Measurements from ENCODE around the gene SLAMF8.

SLAMF8 gene

GRCh38 chr1:159869173-159869572, 42.5 kb downstream of the SLAMF8 start:
- no peak overlapping the region for H3K27ac ChIP-seq
- no peaks in the 10 kb centered on the region for H3K36me3 ChIP-seq
- H3K4me3 ChIP-seq (ENCODE audit: low read depth, low read length): no peak overlapping the region
- DNase-seq: no peak
- TF ChIP-seq CTCF (IDR thresholded peaks at IDR 0.05; ENCODE audit: low read depth, low read length): no peak
- peaks cover 96% of the 10 kb centered on the region for H3K27me3 ChIP-seq (ENCODE audit: insufficient read depth, low read depth, severe bottlenecking)
- H3K9me3 ChIP-seq (ENCODE audit: severe bottlenecking): peaks cover 10% of the 10 kb centered on the region

GRCh38 chr1:159869607-159870006, 42.9 kb downstream of the SLAMF8 start:
- H3K27ac ChIP-seq: no peak overlapping the region
- DNase-seq: no peak
- no peak for TF ChIP-seq CTCF (IDR thresholded peaks at IDR 0.05; ENCODE audit: low read depth, low read length)
- peaks cover 96% of the 10 kb centered on the region for H3K27me3 ChIP-seq (ENCODE audit: insufficient read depth, low read depth, severe bottlenecking)
- H3K4me3 ChIP-seq (ENCODE audit: low read depth, low read length): no peak overlapping the region
- peaks cover 10% of the 10 kb centered on the region for H3K9me3 ChIP-seq (ENCODE audit: severe bottlenecking)
- no peaks in the 10 kb centered on the region for H3K36me3 ChIP-seq

GRCh38 chr1:159870704-159871103, 44.0 kb downstream of the SLAMF8 start:
- no peak for DNase-seq
- H3K27me3 ChIP-seq (ENCODE audit: insufficient read depth, low read depth, severe bottlenecking): peaks cover 98% of the 10 kb centered on the region
- no peaks in the 10 kb centered on the region for H3K36me3 ChIP-seq
- H3K9me3 ChIP-seq (ENCODE audit: severe bottlenecking): peaks cover 10% of the 10 kb centered on the region
- TF ChIP-seq CTCF (IDR thresholded peaks at IDR 0.05; ENCODE audit: low read depth, low read length): no peak
- no peak overlapping the region for H3K27ac ChIP-seq
- H3K4me3 ChIP-seq (ENCODE audit: low read depth, low read length): no peak overlapping the region

GRCh38 chr1:159872891-159873290, 46.2 kb downstream of the SLAMF8 start:
- no peaks in the 10 kb centered on the region for H3K36me3 ChIP-seq
- no peak overlapping the region for H3K27ac ChIP-seq
- H3K27me3 ChIP-seq (ENCODE audit: insufficient read depth, low read depth, severe bottlenecking): peaks cover 100% of the 10 kb centered on the region
- no peaks in the 10 kb centered on the region for H3K9me3 ChIP-seq (ENCODE audit: severe bottlenecking)
- no peak overlapping the region for H3K4me3 ChIP-seq (ENCODE audit: low read depth, low read length)
- no peak for DNase-seq
- TF ChIP-seq CTCF (IDR thresholded peaks at IDR 0.05; ENCODE audit: low read depth, low read length): no peak

- no peak overlapping the region for H3K4me3 ChIP-seq (ENCODE audit: low read depth, low read length)
- H3K27me3 ChIP-seq (ENCODE audit: insufficient read depth, low read depth, severe bottlenecking): peaks cover 99% of the 10 kb centered on the region
- H3K36me3 ChIP-seq: no peaks in the 10 kb centered on the region
- H3K9me3 ChIP-seq (ENCODE audit: severe bottlenecking): no peaks in the 10 kb centered on the region
- no peak for DNase-seq
- no peak for TF ChIP-seq CTCF (IDR thresholded peaks at IDR 0.05; ENCODE audit: low read depth, low read length)
- no peak overlapping the region for H3K27ac ChIP-seq
Observed at GRCh38 chr1:159873530-159874143, 47.0 kb downstream of the SLAMF8 start.
